GM12878 (cell line): ENCODE results near the gene SUSD6. TPM values are rescaled to one million over a fixed set of nuclear protein-coding genes. Genes with fewer than 3 reads are reported as not detected.
A peak's percentile ranks its signal among the peaks of the same experiment; 100 is the strongest.

Experiments
- ATAC-seq: fragments of 200-7000 bp; cut with Tn5 transposase; 3 replicates; pipeline ENCODE4 v1.9.1; 2020; ENCODE audit warnings: mild to moderate bottlenecking, moderate library complexity
- BruUV-seq: library from RNA; stranded (reverse); fragments of 400-500 nt; replicated peaks from 2 replicates; lab custom pipeline; 2021; lab: Mats Ljungman, UMichigan
- CTCF ChIA-PET: fragments of 300-600 bp; sonication (Branson Sonifier 250); formaldehyde crosslinking; extraction: SDS; loops from one replicate; lab custom pipeline; 2021; ENCODE audit warnings: inconsistent platforms; lab: Yijun Ruan, JAX
- POLR2A ChIA-PET: fragments of 350-600 bp; formaldehyde crosslinking; extraction: SDS; loops from one replicate; lab custom pipeline; 2021; ENCODE audit warnings: inconsistent platforms; lab: Charles Lee
- RAD21 ChIA-PET: fragments of 300-600 bp; sonication (Branson Sonifier 250); formaldehyde crosslinking; loops from one replicate; lab custom pipeline; 2023; ENCODE audit warnings: antibody characterized with exemption; ENCODE audit not compliant: unreplicated experiment; lab: Charles Lee
- SMC1A ChIA-PET: fragments of 300-600 bp; sonication (Branson Sonifier 250); formaldehyde crosslinking; loops from one replicate; lab custom pipeline; 2023; ENCODE audit not compliant: unreplicated experiment, uncharacterized antibody; lab: Charles Lee
- DNase-seq: peaks from one replicate; pipeline ENCODE4 v3.0.0-alpha.2; 2011; ENCODE audit warnings: low read depth, low spot score
- FAIRE-seq: peaks from 3 replicates; lab custom pipeline; 2011; peaks lifted over from hg19 to GRCh38; lab: Jason Lieb, UNC
- H2AFZ ChIP-seq: 2 replicates; pipeline ENCODE4 v1.6.0; 2011; ENCODE audit warnings: low read depth, low read length, control low read depth; ENCODE audit not compliant: control insufficient read depth
- H3K27ac ChIP-seq: 2 replicates; pipeline ENCODE4 v1.5.1; 2011; ENCODE audit warnings: control low read depth; ENCODE audit not compliant: control insufficient read depth, insufficient read depth
- H3K27me3 ChIP-seq, 2 experiments: replicated peaks in 1 of 2; 2 replicates each; pipeline versions ENCODE4 v1.6.0 to v1.6.1; 2011; ENCODE audit warnings: low read length in 1 of 2; ENCODE audit not compliant: control insufficient read depth in 2 of 2, insufficient read depth in 2 of 2
- H3K36me3 ChIP-seq, 2 experiments: 2 replicates each; pipeline ENCODE4 v1.5.1; 2011; ENCODE audit warnings: low read length in 1 of 2; ENCODE audit not compliant: control insufficient read depth in 2 of 2, insufficient read depth in 2 of 2
- H3K4me1 ChIP-seq: 2 replicates; pipeline ENCODE4 v1.6.1; 2011; ENCODE audit warnings: mild to moderate bottlenecking, low read length, moderate library complexity, mixed read lengths; ENCODE audit not compliant: control insufficient read depth, insufficient read depth
- H3K4me2 ChIP-seq: 2 replicates; pipeline ENCODE4 v1.6.0; 2011; ENCODE audit warnings: control low read depth; ENCODE audit not compliant: control insufficient read depth, insufficient read depth
- H3K4me3 ChIP-seq: fragments of 200-600 bp; sonication (generic); 2 replicates; pipeline ENCODE4 v1.5.1; 2016
- H3K79me2 ChIP-seq: 2 replicates; pipeline ENCODE4 v1.6.0; 2011; ENCODE audit warnings: low read length; ENCODE audit not compliant: control insufficient read depth, insufficient read depth
- H3K9ac ChIP-seq: 2 replicates; pipeline ENCODE4 v1.8.0; 2011; ENCODE audit warnings: low read length, control low read depth, mixed read lengths; ENCODE audit not compliant: control insufficient read depth, insufficient read depth
- H3K9me3 ChIP-seq: replicated peaks from 3 replicates; pipeline ENCODE4 v1.5.1; 2011; ENCODE audit warnings: mild to moderate bottlenecking, low read length; ENCODE audit not compliant: control insufficient read depth, insufficient read depth
- H4K20me1 ChIP-seq: 2 replicates; pipeline ENCODE4 v1.6.0; 2011; ENCODE audit not compliant: control insufficient read depth, insufficient read depth
- CREB1 ChIP-seq: IDR thresholded peaks from 2 replicates; pipeline ENCODE4 v1.6.1; 2012; ENCODE audit warnings: low read depth, mild to moderate bottlenecking, inconsistent platforms
- GABPA ChIP-seq: IDR thresholded peaks from 2 replicates; pipeline ENCODE4 v1.6.1; 2014; ENCODE audit warnings: antibody characterized with exemption, low read depth, mild to moderate bottlenecking, inconsistent platforms
- GATAD2B ChIP-seq: fragments of 450-650 bp; conservative IDR thresholded peaks from 2 replicates; pipeline ENCODE4 v1.6.1; 2017; ENCODE audit warnings: low read depth, mild to moderate bottlenecking, moderate library complexity
- IKZF2 ChIP-seq, 2 experiments: fragments of 450-650 bp; IDR thresholded peaks; 2 replicates each; pipeline ENCODE4 v1.6.1; 2017; ENCODE audit warnings: mild to moderate bottlenecking in 2 of 2, moderate library complexity in 2 of 2
- JUNB ChIP-seq: IDR thresholded peaks from 2 replicates; pipeline ENCODE4 v1.6.1; 2016; ENCODE audit warnings: antibody characterized with exemption, mild to moderate bottlenecking
- JUND ChIP-seq: IDR thresholded peaks from 2 replicates; pipeline ENCODE4 v1.6.1; 2012; ENCODE audit warnings: low read depth, mild to moderate bottlenecking, low read length, improper control_type of control experiment, moderate library complexity
- NFIC ChIP-seq: IDR thresholded peaks from 2 replicates; pipeline ENCODE4 v1.6.1; 2012; ENCODE audit warnings: low read depth, mild to moderate bottlenecking, inconsistent platforms, low read length, moderate library complexity
- NRF1 ChIP-seq: conservative IDR thresholded peaks from 2 replicates; pipeline ENCODE4 v1.6.1; 2011; ENCODE audit warnings: mild to moderate bottlenecking, low read depth, low read length, improper control_type of control experiment
- POLR2AphosphoS2 ChIP-seq: IDR thresholded peaks from 2 replicates; pipeline ENCODE4 v1.6.1; 2011; ENCODE audit warnings: low read depth, mild to moderate bottlenecking, low read length, improper control_type of control experiment, moderate library complexity
- POLR2AphosphoS5 ChIP-seq: IDR thresholded peaks from 2 replicates; pipeline ENCODE4 v1.6.1; 2011; ENCODE audit warnings: mild to moderate bottlenecking, low read length, inconsistent platforms
- SMARCA5 ChIP-seq: fragments of 450-650 bp; IDR thresholded peaks from 2 replicates; pipeline ENCODE4 v1.6.1; 2017; ENCODE audit warnings: mild to moderate bottlenecking
- SREBF1 ChIP-seq: IDR thresholded peaks from 2 replicates; pipeline ENCODE4 v1.6.1; 2012; ENCODE audit warnings: mild to moderate bottlenecking, low read length
- WGBS: methylation state at CpG from one replicate; pipeline ENCODE4 v1.1.6; 2016; ENCODE audit warnings: low lambda C conversion rate; ENCODE audit not compliant: insufficient replicate concordance, insufficient coverage; ENCODE audit errors: missing lambda C conversion rate; 5-methylcytosine and 5-hydroxymethylcytosine counted together
- in situ Hi-C: fragments of 300-500 bp; cut with MboI; formaldehyde crosslinking; loops from 9 replicates; pipeline ENCODE4 v1.14.3; 2018; ENCODE audit warnings: mixed read lengths
- intact Hi-C: fragments of 100-400 bp; cut with micrococcal nuclease; formaldehyde crosslinking; loops from one replicate; pipeline ENCODE4 v1.14.2; 2022; ENCODE audit not compliant: unreplicated experiment
- polyA plus RNA-seq, 11 experiments: library from polyadenylated mRNA; depleted of rRNA in 4 of 11; unstranded in 6 of 11; stranded (reverse) in 5 of 11; fragments of >200 nt; fragmentation: Nextera tagmentation in 4 of 11; fragmentation: Illumina TruSeq in 1 of 11; extraction: Ambion mirVana in 4 of 11; extraction: Trizol in 1 of 11; gene quantifications; 1 replicate in 1 of 11; 2 replicates in 10 of 11; pipeline versions ENCODE4 v1.2.1 to v1.2.3, GENCODE V29; 2011 to 2016; ENCODE audit warnings: inconsistent platforms in 2 of 11, missing spikeins in 2 of 11, low read depth in 1 of 11
- total RNA-seq, 4 experiments: library from RNA; depleted of rRNA in 3 of 4; stranded (reverse); fragments of >200 nt in 3 of 4; fragmentation: Illumina TruSeq in 1 of 4; extraction: Trizol in 1 of 4; gene quantifications; 2 replicates each; pipeline versions ENCODE4 v1.2.1 to v1.2.3, GENCODE V29; 2013 to 2021
- TF ChIP-seq, protein P1 (sequence below): fragments of 450-650 bp; formaldehyde crosslinking; IDR thresholded peaks from 2 replicates; pipeline ENCODE4 v1.5.0; 2022; ENCODE audit warnings: mild to moderate bottlenecking, missing genetic modification characterization
- TF ChIP-seq, protein P2 (sequence below): IDR thresholded peaks from 2 replicates; pipeline ENCODE4 v1.6.1; 2012; ENCODE audit warnings: low read depth, low read length, improper control_type of control experiment
- TF ChIP-seq, protein P3 (sequence below): fragments of 450-650 bp; IDR thresholded peaks from 2 replicates; pipeline ENCODE4 v1.6.1; 2016; ENCODE audit warnings: mild to moderate bottlenecking
- TF ChIP-seq, protein P4 (sequence below): IDR thresholded peaks from 2 replicates; pipeline ENCODE4 v1.6.1; 2011; ENCODE audit warnings: borderline replicate concordance, low read depth, mild to moderate bottlenecking, moderate library complexity, low read length; ENCODE audit not compliant: insufficient read depth, poor library complexity, severe bottlenecking

Gene SUSD6
- total and polyA plus RNA-seq, 10 of the 15 experiments (the other 5 are each of a cell fraction or from before 2014, with no cell fraction given) = 6.6 to 39.8 (median 20.2) TPM

DNA sequence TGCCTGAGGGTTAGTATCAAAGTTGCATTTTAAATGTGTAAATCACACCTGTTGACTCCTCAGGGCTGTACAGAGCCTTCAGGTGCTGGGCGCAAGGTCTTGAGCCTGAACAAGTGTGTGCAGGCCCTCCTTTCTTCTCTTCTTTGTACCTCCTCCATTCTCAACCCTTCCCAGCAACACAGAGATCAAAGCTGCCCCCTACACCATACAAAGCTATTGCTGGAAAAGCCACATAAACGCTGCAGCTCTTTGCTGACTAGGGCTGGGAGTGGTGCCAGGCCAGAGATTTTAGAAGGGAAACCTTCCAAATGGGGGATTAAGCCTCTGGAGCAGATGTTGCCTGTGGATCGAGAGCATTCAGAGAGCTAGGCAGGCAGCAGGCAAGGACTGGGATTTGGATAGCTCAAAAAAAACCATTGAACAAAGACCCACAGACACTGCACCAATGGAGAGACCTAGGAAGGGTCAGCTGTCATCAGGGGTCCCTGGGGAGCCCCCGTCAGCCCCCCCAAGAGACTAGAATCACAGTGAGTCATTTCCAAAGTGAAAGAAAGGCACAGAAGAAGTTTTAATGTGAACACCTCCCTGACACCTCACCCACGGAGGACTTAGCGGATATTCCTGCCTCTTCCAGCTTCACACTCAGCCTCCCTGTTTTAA, 18.2 kb upstream of the SUSD6 start:
- Histone ChIP-seq H3K27ac (no peak overlapping the region), H3K9me3 (no peaks in the 10 kb centered on the region), H3K79me2 (no peaks in the 10 kb centered on the region), H3K9ac (no peak overlapping the region), H3K4me2 (no peak overlapping the region), H2AFZ (peak overlapping the region; percentile 42; the same call in 1 of the 2 replicates), H3K4me3 (no peak overlapping the region), H3K27me3 (no peaks in the 10 kb centered on the region), H4K20me1 (no peaks in the 10 kb centered on the region), H3K36me3 (no peaks in the 10 kb centered on the region), H3K4me1 (peaks cover 4% of the 10 kb centered on the region; the same call in 1 of the 2 replicates)
- ATAC-seq = peak; percentile 86
- CTCF ChIA-PET = interaction anchor here (0.6 to 3.7 kb wide), 9 partner anchors 9 to 192 kb away, joined by 3 to 15 read pairs (median 5); no protein-coding TSS in a partner anchor
- BruUV-seq = no TSS peak
- WGBS = 35% methylated on average over 6 of the region's 6 CpGs
- intact Hi-C loops (no loop called here), in situ Hi-C loops (no loop called here)
- POLR2A ChIA-PET = no interaction called here
- no peak for FAIRE-seq
- SMC1A ChIA-PET = interaction anchor here (1.0 to 1.6 kb wide), 7 partner anchors 8 to 177 kb away, joined by 3 to 7 read pairs (median 3); no protein-coding TSS in a partner anchor
- DNase-seq = no peak
- RAD21 ChIA-PET = interaction anchor here (1.2 to 1.3 kb wide), 3 partner anchors 12 to 126 kb away, joined by 3 to 6 read pairs (median 4); no protein-coding TSS in a partner anchor
- TF ChIP-seq JUNB (peak; percentile 84), SMARCA5 (no peak), GATAD2B (0 out of 2 replicates have a peak, but pooled peaks have one; percentile 41), SREBF1 (no peak), CREB1 (no peak), POLR2AphosphoS2 (no peak), POLR2AphosphoS5 (no peak), NFIC (no peak), IKZF2 (IDR thresholded peaks at IDR 0.05) (peak; percentile 63 to 66; a peak in 3 of 4 replicates), NRF1 (no peak), JUND (peak; percentile 77; the same call in 1 of the 2 replicates), GABPA (no peak)
- TF ChIP-seq, protein P1, sequence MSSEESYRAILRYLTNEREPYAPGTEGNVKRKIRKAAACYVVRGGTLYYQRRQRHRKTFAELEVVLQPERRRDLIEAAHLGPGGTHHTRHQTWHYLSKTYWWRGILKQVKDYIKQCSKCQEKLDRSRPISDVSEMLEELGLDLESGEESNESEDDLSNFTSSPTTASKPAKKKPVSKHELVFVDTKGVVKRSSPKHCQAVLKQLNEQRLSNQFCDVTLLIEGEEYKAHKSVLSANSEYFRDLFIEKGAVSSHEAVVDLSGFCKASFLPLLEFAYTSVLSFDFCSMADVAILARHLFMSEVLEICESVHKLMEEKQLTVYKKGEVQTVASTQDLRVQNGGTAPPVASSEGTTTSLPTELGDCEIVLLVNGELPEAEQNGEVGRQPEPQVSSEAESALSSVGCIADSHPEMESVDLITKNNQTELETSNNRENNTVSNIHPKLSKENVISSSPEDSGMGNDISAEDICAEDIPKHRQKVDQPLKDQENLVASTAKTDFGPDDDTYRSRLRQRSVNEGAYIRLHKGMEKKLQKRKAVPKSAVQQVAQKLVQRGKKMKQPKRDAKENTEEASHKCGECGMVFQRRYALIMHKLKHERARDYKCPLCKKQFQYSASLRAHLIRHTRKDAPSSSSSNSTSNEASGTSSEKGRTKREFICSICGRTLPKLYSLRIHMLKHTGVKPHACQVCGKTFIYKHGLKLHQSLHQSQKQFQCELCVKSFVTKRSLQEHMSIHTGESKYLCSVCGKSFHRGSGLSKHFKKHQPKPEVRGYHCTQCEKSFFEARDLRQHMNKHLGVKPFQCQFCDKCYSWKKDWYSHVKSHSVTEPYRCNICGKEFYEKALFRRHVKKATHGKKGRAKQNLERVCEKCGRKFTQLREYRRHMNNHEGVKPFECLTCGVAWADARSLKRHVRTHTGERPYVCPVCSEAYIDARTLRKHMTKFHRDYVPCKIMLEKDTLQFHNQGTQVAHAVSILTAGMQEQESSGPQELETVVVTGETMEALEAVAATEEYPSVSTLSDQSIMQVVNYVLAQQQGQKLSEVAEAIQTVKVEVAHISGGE (CRISPR knock-in tag) = no peak
- TF ChIP-seq, protein P2, sequence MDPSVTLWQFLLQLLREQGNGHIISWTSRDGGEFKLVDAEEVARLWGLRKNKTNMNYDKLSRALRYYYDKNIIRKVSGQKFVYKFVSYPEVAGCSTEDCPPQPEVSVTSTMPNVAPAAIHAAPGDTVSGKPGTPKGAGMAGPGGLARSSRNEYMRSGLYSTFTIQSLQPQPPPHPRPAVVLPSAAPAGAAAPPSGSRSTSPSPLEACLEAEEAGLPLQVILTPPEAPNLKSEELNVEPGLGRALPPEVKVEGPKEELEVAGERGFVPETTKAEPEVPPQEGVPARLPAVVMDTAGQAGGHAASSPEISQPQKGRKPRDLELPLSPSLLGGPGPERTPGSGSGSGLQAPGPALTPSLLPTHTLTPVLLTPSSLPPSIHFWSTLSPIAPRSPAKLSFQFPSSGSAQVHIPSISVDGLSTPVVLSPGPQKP = no peak
- TF ChIP-seq, protein P3, sequence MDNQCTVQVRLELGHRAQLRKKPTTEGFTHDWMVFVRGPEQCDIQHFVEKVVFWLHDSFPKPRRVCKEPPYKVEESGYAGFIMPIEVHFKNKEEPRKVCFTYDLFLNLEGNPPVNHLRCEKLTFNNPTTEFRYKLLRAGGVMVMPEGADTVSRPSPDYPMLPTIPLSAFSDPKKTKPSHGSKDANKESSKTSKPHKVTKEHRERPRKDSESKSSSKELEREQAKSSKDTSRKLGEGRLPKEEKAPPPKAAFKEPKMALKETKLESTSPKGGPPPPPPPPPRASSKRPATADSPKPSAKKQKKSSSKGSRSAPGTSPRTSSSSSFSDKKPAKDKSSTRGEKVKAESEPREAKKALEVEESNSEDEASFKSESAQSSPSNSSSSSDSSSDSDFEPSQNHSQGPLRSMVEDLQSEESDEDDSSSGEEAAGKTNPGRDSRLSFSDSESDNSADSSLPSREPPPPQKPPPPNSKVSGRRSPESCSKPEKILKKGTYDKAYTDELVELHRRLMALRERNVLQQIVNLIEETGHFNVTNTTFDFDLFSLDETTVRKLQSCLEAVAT = no peak
- TF ChIP-seq, protein P4, sequence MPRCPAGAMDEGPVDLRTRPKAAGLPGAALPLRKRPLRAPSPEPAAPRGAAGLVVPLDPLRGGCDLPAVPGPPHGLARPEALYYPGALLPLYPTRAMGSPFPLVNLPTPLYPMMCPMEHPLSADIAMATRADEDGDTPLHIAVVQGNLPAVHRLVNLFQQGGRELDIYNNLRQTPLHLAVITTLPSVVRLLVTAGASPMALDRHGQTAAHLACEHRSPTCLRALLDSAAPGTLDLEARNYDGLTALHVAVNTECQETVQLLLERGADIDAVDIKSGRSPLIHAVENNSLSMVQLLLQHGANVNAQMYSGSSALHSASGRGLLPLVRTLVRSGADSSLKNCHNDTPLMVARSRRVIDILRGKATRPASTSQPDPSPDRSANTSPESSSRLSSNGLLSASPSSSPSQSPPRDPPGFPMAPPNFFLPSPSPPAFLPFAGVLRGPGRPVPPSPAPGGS = no peak
